Psoas muscle (tissue), 8 donors: Measurements from ENCODE around the gene C4orf46. TPM values are rescaled to one million over a fixed set of nuclear protein-coding genes. Genes with fewer than 3 reads are reported as not detected.
"Not testable (repeated sequence)": the region's sequence is repeated elsewhere in the genome, so short reads cannot be mapped to it uniquely, and the experiment has no call there.

Experiments used
- ATAC-seq, 4 donors: fragments of 200-7000 bp; cut with Tn5 transposase; one replicate each; pipeline ENCODE4 v1.9.1; 2020; ENCODE audit warnings: moderate library complexity in 3 of 4, mild to moderate bottlenecking in 2 of 4
- DNase-seq, 2 donors: peaks; one replicate each; pipeline ENCODE4 v3.0.0-alpha.2; 2020
- H3K27ac ChIP-seq: fragments of 200-600 bp; one replicate; pipeline ENCODE4 v1.8.0; 2022
- H3K27me3 ChIP-seq, 3 donors: fragments of 200-600 bp in 1 of 3; one replicate each; pipeline versions ENCODE4 v1.6.1 to v1.8.0; 2013 to 2022; ENCODE audit warnings: low read length in 2 of 3, mild to moderate bottlenecking in 2 of 3, moderate library complexity in 1 of 3; ENCODE audit not compliant: insufficient read depth in 3 of 3
- H3K36me3 ChIP-seq, 2 donors: fragments of 200-600 bp in 1 of 2; one replicate each; pipeline versions ENCODE4 v1.6.1 to v1.8.0; 2013 to 2022; ENCODE audit warnings: low read depth in 1 of 2, mild to moderate bottlenecking in 1 of 2, moderate library complexity in 1 of 2; ENCODE audit not compliant: insufficient read depth in 1 of 2
- H3K4me1 ChIP-seq: fragments of 200-600 bp; one replicate; pipeline ENCODE4 v1.8.0; 2022
- H3K4me3 ChIP-seq: fragments of 200-600 bp; one replicate; pipeline ENCODE4 v1.8.0; 2022; ENCODE audit warnings: mild to moderate bottlenecking
- H3K9me3 ChIP-seq: fragments of 200-600 bp; one replicate; pipeline ENCODE4 v1.8.0; 2022
- CTCF ChIP-seq: fragments of 200-600 bp; IDR thresholded peaks from one replicate; pipeline ENCODE4 v1.8.0; 2022; ENCODE audit warnings: antibody characterized with exemption
- WGBS, 3 donors: extraction: QIAGEN DNeasy Blood & Tissue Kit; methylation state at CpG; one replicate each; pipeline versions ENCODE4 v1.1.6 to v1.1.7; 2013; 5-methylcytosine and 5-hydroxymethylcytosine counted together
- intact Hi-C, 2 donors: fragments of 100-400 bp; cut with DNase I; formaldehyde crosslinking; loops; one replicate each; pipeline versions ENCODE4 v1.11.0 to v1.14.2; 2022
- long read RNA-seq, 2 donors: library from polyadenylated mRNA; unstranded; transcript quantifications; one replicate each; pipeline ENCODE4 v2.0.0, GENCODE V29; 2021
- polyA plus RNA-seq, 3 donors: library from polyadenylated mRNA; stranded (reverse); fragments of 200-250 nt; gene quantifications; one replicate each; pipeline ENCODE4 v1.2.3, GENCODE V29; 2013
- total RNA-seq, 4 donors: library from RNA; stranded (reverse); fragmentation: NEBNext Ultra II Directional in 2 of 4; extraction: Animal tissue kit (Norgen Biotek cat#: 25700) in 2 of 4; gene quantifications; one replicate each; pipeline versions ENCODE4 v1.2.1 to v1.2.4, GENCODE V29; 2021 to 2023
- donor health status: healthy with polysubstance abuse.
- donor health status: DM: no; HTN: no; CAD: no; lungs with moderate emphysema.
- donor health status: Bipolar disorder and iron deficiency.
- donor health status: healthy.
- donor health status: DM: yes; HTN: yes; CAD: no.
- donor health status: DM: no; HTN: no; CAD: no.
- donor health status: DM: no; HTN: no; CAD: no.
- donor health status: DM: yes; HTN: yes; CAD: no.

Gene C4orf46
- 1 to 10 TPM in 3 of 4 donors, under 1 TPM in 1; 0.57 to 4.5 (median 2.5) TPM for total RNA-seq
- polyA plus RNA-seq: 1 to 10 TPM in 2 of 3 donors, under 1 TPM in 1; 0.59 to 2.1 (median 1.4) TPM
- long read RNA-seq, donor 1, partial matches to known transcripts: 0 of 3 reads
- long read RNA-seq, donor 1, other reads (novel, unspliced or antisense): 1 of 3 reads
- long read RNA-seq, donor 2, partial matches to known transcripts: 0 of 3 reads
- long read RNA-seq, donor 2, other reads (novel, unspliced or antisense): 1 of 3 reads

DNA sequence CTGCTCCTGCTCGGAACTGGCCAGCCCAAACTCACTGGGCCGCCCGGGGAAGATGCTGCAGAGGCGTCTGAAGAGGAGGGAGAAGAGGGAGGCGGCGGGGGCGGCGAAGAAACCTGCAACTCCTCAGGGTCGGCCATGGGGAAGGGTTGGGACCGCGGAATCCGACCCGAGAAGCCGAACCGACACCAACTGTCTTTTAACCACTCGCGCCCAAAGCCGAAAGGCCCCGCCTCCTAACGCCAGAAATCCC, at the start of gene C4orf46:
Gene C4orf46 (minus strand): TSS at position 223 of the 250 bp plus-strand sequence. CDS start 86 bp downstream, at position 137.
- peak within 1 kb of the TSS; percentile 95 for H3K27ac ChIP-seq
- intact Hi-C loops: no loop called here
- no peaks in the 10 kb centered on the region for H3K9me3 ChIP-seq
- H3K27me3 ChIP-seq: no peaks in the 10 kb centered on the region
- no peak for DNase-seq
- peaks cover 34% of the 10 kb centered on the region for H3K4me1 ChIP-seq
- WGBS, 3 donors: 0 to 1% (median 0%) methylated on average over 16 to 20 of the region's 20 CpGs
- TF ChIP-seq CTCF: no peak
- peak within 1 kb of the TSS; percentile 81 for H3K4me3 ChIP-seq
- no peak for ATAC-seq
- peaks cover 0 to 9% of the 10 kb centered on the region in 2 donors for H3K36me3 ChIP-seq

DNA sequence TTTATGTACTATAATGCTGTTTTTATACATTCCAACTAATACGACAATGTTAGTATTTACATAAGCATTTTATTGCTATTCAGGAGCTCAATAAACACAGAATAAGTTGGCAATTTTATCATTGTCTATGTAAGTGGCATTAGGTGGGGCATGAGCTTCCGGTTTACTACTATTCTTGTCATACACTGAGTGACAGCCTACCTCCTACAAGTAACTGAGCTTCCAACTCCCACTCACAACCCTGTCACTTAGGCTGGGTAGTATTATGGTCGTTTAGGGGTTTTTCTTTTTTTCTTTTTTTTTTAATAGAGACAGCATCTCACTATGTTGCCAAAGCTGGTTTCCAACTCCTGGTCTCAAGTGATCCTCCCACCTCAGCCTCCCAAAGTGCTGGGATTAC, 44.1 kb upstream of the C4orf46 start:
- intact Hi-C loops: no loop called here
- TF ChIP-seq CTCF: no peak
- ATAC-seq: no peak

GRCh38 chr4:158714937-158715336, 43.2 kb upstream of the C4orf46 start:
- Histone ChIP-seq H3K27ac (no peak overlapping the region), H3K4me3 (no peak overlapping the region), H3K9me3 (no peaks in the 10 kb centered on the region), H3K4me1 (peaks cover 4% of the 10 kb centered on the region), H3K27me3 (no peaks in the 10 kb centered on the region), H3K36me3 (peaks cover 7 to 100% of the 10 kb centered on the region in 2 donors)
- intact Hi-C loops: no loop called here
- 90 to 94% (median 91%) methylated on average over 4 of the region's 4 CpGs for WGBS, 3 donors
- DNase-seq: no peak
- no peak for ATAC-seq
- no peak for TF ChIP-seq CTCF

More for the DNA sequence above, 44.1 kb upstream of the C4orf46 start:
- Histone ChIP-seq H3K27me3 (no peaks in the 10 kb centered on the region), H3K9me3 (no peaks in the 10 kb centered on the region), H3K4me3 (no peak overlapping the region), H3K36me3 (peaks cover 7 to 99% of the 10 kb centered on the region in 2 donors), H3K27ac (no peak overlapping the region), H3K4me1 (peaks cover 9% of the 10 kb centered on the region)
- no peak for DNase-seq
- 60 to 90% (median 66%) methylated on average over 3 of the region's 3 CpGs for WGBS, 3 donors

DNA sequence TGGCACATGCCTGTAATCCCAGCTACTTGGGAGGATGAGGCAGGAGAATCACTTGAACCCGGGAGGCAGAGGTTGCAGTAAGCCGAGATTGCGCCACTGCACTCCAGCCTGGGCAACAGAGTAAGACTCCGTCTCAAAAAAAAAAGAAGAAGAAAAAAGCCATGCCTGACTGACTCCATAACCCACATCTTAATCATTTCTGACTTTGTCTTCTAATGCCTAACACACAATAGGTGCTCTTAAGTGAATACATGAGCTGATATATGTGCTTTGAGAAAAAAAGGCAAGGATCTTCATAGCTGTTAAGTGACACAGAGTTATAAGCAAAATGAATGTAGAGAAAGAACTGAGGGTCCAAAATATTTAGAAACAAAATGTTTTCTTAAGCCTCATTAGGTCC, 40.9 kb upstream of the C4orf46 start:
- H3K9me3 ChIP-seq, H3K4me3 ChIP-seq, ATAC-seq, H3K4me1 ChIP-seq, H3K27me3 ChIP-seq, intact Hi-C loops, H3K27ac ChIP-seq, DNase-seq: not testable (repeated sequence)
- 92 to 95% (median 94%) methylated on average over 4 of the region's 4 CpGs for WGBS, 3 donors
- H3K36me3 ChIP-seq: peaks cover 4 to 99% of the 10 kb centered on the region in 2 donors

GRCh38 chr4:158710814-158711213, 39.1 kb upstream of the C4orf46 start:
- no peak for ATAC-seq
- 54 to 70% (median 56%) methylated on average over 1 of the region's 1 CpG for WGBS, 3 donors
- no peak for DNase-seq
- Histone ChIP-seq H3K36me3 (peaks cover 4 to 99% of the 10 kb centered on the region in 2 donors), H3K9me3 (no peaks in the 10 kb centered on the region), H3K4me3 (no peak overlapping the region), H3K27ac (no peak overlapping the region), H3K4me1 (no peaks in the 10 kb centered on the region), H3K27me3 (no peaks in the 10 kb centered on the region)
- peak; percentile 13 for TF ChIP-seq CTCF
- intact Hi-C loops: no loop called here
